IMR-90 (cell line): ENCODE data around the gene ANGPT4. TPM values are rescaled to one million over a fixed set of nuclear protein-coding genes. Genes with fewer than 3 reads are reported as not detected.

ENCODE experiments used
- ATAC-seq: fragments of 200-7000 bp; cut with Tn5 transposase; 2 replicates; pipeline ENCODE4 v1.9.1; 2020; ENCODE audit warnings: low read depth, mild to moderate bottlenecking, moderate library complexity
- BruUV-seq: library from RNA; stranded (reverse); fragments of 400-500 nt; replicated peaks from 2 replicates; lab custom pipeline; 2021; lab: Mats Ljungman, UMichigan
- CTCF ChIA-PET: fragments of 300-600 bp; formaldehyde crosslinking; extraction: SDS; loops from one replicate; lab custom pipeline; 2021; ENCODE audit warnings: antibody characterized with exemption; lab: Yijun Ruan, JAX
- POLR2A ChIA-PET: fragments of 300-600 bp; sonication (Branson Sonifier 250); formaldehyde crosslinking; loops from one replicate; lab custom pipeline; 2022; ENCODE audit warnings: antibody characterized with exemption; ENCODE audit not compliant: unreplicated experiment; lab: Charles Lee
- DNase-seq: peaks from one replicate; pipeline ENCODE4 v3.0.0; 2013
- H2AFZ ChIP-seq: replicated peaks from 2 replicates; pipeline ENCODE3; 2013; ENCODE audit warnings: low read length, mild to moderate bottlenecking; ENCODE audit not compliant: poor library complexity
- H2AK5ac ChIP-seq: 2 replicates; pipeline ENCODE4 v1.6.1; 2013; ENCODE audit warnings: low read depth, low read length, inconsistent platforms
- H2AK9ac ChIP-seq: replicated peaks from 2 replicates; pipeline ENCODE3; 2013; ENCODE audit warnings: mild to moderate bottlenecking, low read depth, low read length, moderate library complexity; ENCODE audit not compliant: poor library complexity
- H2BK120ac ChIP-seq: 2 replicates; pipeline ENCODE4 v1.6.1; 2013; ENCODE audit warnings: low read depth, low read length, inconsistent platforms
- H2BK15ac ChIP-seq: 3 replicates; pipeline ENCODE4 v1.6.1; 2013; ENCODE audit warnings: low read depth, low read length, inconsistent platforms
- H2BK20ac ChIP-seq: 2 replicates; pipeline ENCODE4 v1.6.1; 2013; ENCODE audit warnings: low read depth, mild to moderate bottlenecking, inconsistent platforms, low read length, moderate library complexity
- H2BK5ac ChIP-seq: 2 replicates; pipeline ENCODE4 v1.6.1; 2013; ENCODE audit warnings: mild to moderate bottlenecking, low read depth, low read length, inconsistent platforms; ENCODE audit not compliant: poor library complexity, severe bottlenecking
- H3K14ac ChIP-seq: replicated peaks from 2 replicates; pipeline ENCODE4 v1.6.1; 2013; ENCODE audit warnings: low read depth, low read length, inconsistent platforms
- H3K18ac ChIP-seq: 2 replicates; pipeline ENCODE4 v1.6.1; 2013; ENCODE audit warnings: low read depth, low read length, control low read depth
- H3K23ac ChIP-seq: 2 replicates; pipeline ENCODE4 v1.6.1; 2013; ENCODE audit warnings: low read depth, low read length, inconsistent platforms
- H3K27ac ChIP-seq: 2 replicates; pipeline ENCODE4 v1.5.1; 2013; ENCODE audit warnings: mild to moderate bottlenecking, control low read depth, low read length; ENCODE audit not compliant: insufficient read depth
- H3K27me3 ChIP-seq: 2 replicates; pipeline ENCODE4 v1.6.1; 2013; ENCODE audit warnings: low read length; ENCODE audit not compliant: control insufficient read depth, insufficient read depth
- H3K36me3 ChIP-seq: 2 replicates; pipeline ENCODE4 v1.6.1; 2013; ENCODE audit warnings: low read length, mixed read lengths; ENCODE audit not compliant: control insufficient read depth, insufficient read depth
- H3K4ac ChIP-seq: 2 replicates; pipeline ENCODE4 v1.6.1; 2013; ENCODE audit warnings: low read depth, low read length, inconsistent platforms
- H3K4me1 ChIP-seq: 2 replicates; pipeline ENCODE4 v1.6.1; 2013; ENCODE audit warnings: low read length, mixed read lengths; ENCODE audit not compliant: control insufficient read depth, insufficient read depth
- H3K4me2 ChIP-seq: 2 replicates; pipeline ENCODE4 v1.6.1; 2013; ENCODE audit warnings: low read depth, mild to moderate bottlenecking, control low read depth, low read length, moderate library complexity
- H3K4me3 ChIP-seq: 2 replicates; pipeline ENCODE4 v1.5.1; 2013; ENCODE audit warnings: low read depth, mild to moderate bottlenecking, control low read depth, low read length, moderate library complexity; ENCODE audit not compliant: insufficient read depth
- H3K56ac ChIP-seq: 2 replicates; pipeline ENCODE4 v1.6.1; 2013; ENCODE audit warnings: low read length, inconsistent platforms; ENCODE audit not compliant: insufficient read depth; ENCODE audit errors: extremely low read depth
- H3K79me1 ChIP-seq, 2 experiments: 2 replicates each; pipeline ENCODE4 v1.6.1; 2013; ENCODE audit warnings: low read length in 2 of 2, inconsistent platforms in 1 of 2, low read depth in 1 of 2
- H3K9ac ChIP-seq: 2 replicates; pipeline ENCODE4 v1.6.1; 2013; ENCODE audit warnings: low read depth, low read length, control low read depth
- H3K9me1 ChIP-seq: 2 replicates; pipeline ENCODE4 v1.6.1; 2013; ENCODE audit warnings: low read length, inconsistent platforms; ENCODE audit not compliant: insufficient read depth
- H3K9me3 ChIP-seq: 2 replicates; pipeline ENCODE4 v1.6.1; 2013; ENCODE audit warnings: low read length; ENCODE audit not compliant: control insufficient read depth, insufficient read depth
- H4K20me1 ChIP-seq: 2 replicates; pipeline ENCODE4 v1.6.1; 2013; ENCODE audit warnings: low read length, inconsistent platforms; ENCODE audit not compliant: insufficient read depth
- H4K5ac ChIP-seq: 2 replicates; pipeline ENCODE4 v1.6.1; 2013; ENCODE audit warnings: mild to moderate bottlenecking, low read depth, low read length, control low read depth
- H4K8ac ChIP-seq, 2 experiments: 2 replicates each; pipeline ENCODE4 v1.6.1; 2013; ENCODE audit warnings: low read depth in 2 of 2, low read length in 2 of 2, control low read depth in 1 of 2, inconsistent platforms in 1 of 2
- H4K91ac ChIP-seq: 2 replicates; pipeline ENCODE4 v1.6.1; 2013; ENCODE audit warnings: low read depth, low read length, inconsistent platforms; ENCODE audit not compliant: insufficient read depth
- BHLHE40 ChIP-seq: fragments of 150-350 bp; IDR thresholded peaks from 2 replicates; pipeline ENCODE4 v1.6.1; 2016; ENCODE audit warnings: mild to moderate bottlenecking, low read depth, low read length
- CEBPB ChIP-seq: IDR thresholded peaks from 2 replicates; pipeline ENCODE4 v1.6.1; 2012; ENCODE audit warnings: low read depth, low read length, improper control_type of control experiment
- CHD1 ChIP-seq: IDR thresholded peaks from 2 replicates; pipeline ENCODE4 v1.6.1; 2012; ENCODE audit warnings: low read depth, low read length, improper control_type of control experiment
- CTCF ChIP-seq: conservative IDR thresholded peaks from 2 replicates; pipeline ENCODE4 v1.5.1; 2012; ENCODE audit warnings: mild to moderate bottlenecking, low read depth, low read length, improper control_type of control experiment
- FOS ChIP-seq: fragments of 150-350 bp; IDR thresholded peaks from 2 replicates; pipeline ENCODE4 v1.6.1; 2016; ENCODE audit warnings: low read depth, low read length
- MAZ ChIP-seq: IDR thresholded peaks from 2 replicates; pipeline ENCODE4 v1.6.1; 2012; ENCODE audit warnings: low read depth, mild to moderate bottlenecking, low read length, improper control_type of control experiment, moderate library complexity, borderline replicate concordance
- MXI1 ChIP-seq: IDR thresholded peaks from 2 replicates; pipeline ENCODE4 v1.6.1; 2012; ENCODE audit warnings: low read depth, mild to moderate bottlenecking, low read length, moderate library complexity, borderline replicate concordance
- RFX5 ChIP-seq: IDR thresholded peaks from 2 replicates; pipeline ENCODE4 v1.8.0; 2012; ENCODE audit warnings: low read depth, mild to moderate bottlenecking, low read length, moderate library complexity
- USF2 ChIP-seq: fragments of 150-350 bp; IDR thresholded peaks from 2 replicates; pipeline ENCODE4 v1.6.1; 2017; ENCODE audit warnings: mild to moderate bottlenecking, antibody characterized with exemption, low read length, low read depth
- WGBS, 2 experiments: methylation state at CpG; one replicate each; pipeline versions ENCODE4 v1.1.5 to v1.1.7; 2013; ENCODE audit warnings: missing lambda C conversion rate in 2 of 2; ENCODE audit not compliant: insufficient read length in 1 of 2; ENCODE audit errors: extremely low coverage in 2 of 2; 5-methylcytosine and 5-hydroxymethylcytosine counted together
- dilution Hi-C: fragments of 300-500 bp; cut with HindIII; formaldehyde crosslinking; loops from one replicate; pipeline ENCODE4 v1.14.3; 2018; ENCODE audit warnings: low sequenced_read_pairs; ENCODE audit not compliant: unreplicated experiment
- in situ Hi-C: fragments of 300-500 bp; cut with MboI; formaldehyde crosslinking; loops from 3 replicates; pipeline ENCODE4 v1.14.3; 2019; ENCODE audit warnings: low sequenced_read_pairs, inconsistent platforms, mixed read lengths
- intact Hi-C: fragments of 100-400 bp; cut with micrococcal nuclease; formaldehyde crosslinking; loops from 2 replicates; pipeline ENCODE4 v1.10.0; 2022
- polyA plus RNA-seq, 3 experiments: library from polyadenylated mRNA; depleted of rRNA; stranded (reverse); fragments of >200 nt; gene quantifications; 2 replicates each; pipeline ENCODE4 v1.2.3, GENCODE V29; 2012; ENCODE audit warnings: low replicate concordance in 1 of 3
- total RNA-seq: library from RNA; depleted of rRNA; stranded (reverse); fragments of >200 nt; gene quantifications from 2 replicates; pipeline ENCODE4 v1.2.3, GENCODE V29; 2012

Gene ANGPT4
- total and polyA plus RNA-seq, 2 of the 4 experiments (the other 2 are of a cell fraction) = not detected

- Histone ChIP-seq H2AK9ac (no peak overlapping the region), H4K91ac (no peak overlapping the region), H3K56ac (no peak overlapping the region), H3K18ac (no peak overlapping the region), H2BK20ac (no peak overlapping the region), H2BK5ac (no peak overlapping the region), H2AFZ (no peak overlapping the region), H3K27me3 (no peaks in the 10 kb centered on the region), H4K8ac (no peak overlapping the region), H4K5ac (no peak overlapping the region), H2AK5ac (no peak overlapping the region; the same call in 1 of the 2 replicates), H4K20me1 (no peaks in the 10 kb centered on the region), H3K79me1 (peaks cover 15 to 39% of the 10 kb centered on the region in 2 experiments), H2BK15ac (no peak overlapping the region), H3K23ac (no peak overlapping the region), H3K9ac (no peak overlapping the region), H3K9me3 (no peaks in the 10 kb centered on the region), H3K9me1 (peaks cover 7% of the 10 kb centered on the region; the same call in 1 of the 2 replicates), H3K4me2 (no peak overlapping the region), H2BK120ac (no peak overlapping the region), H3K14ac (no peak overlapping the region), H3K4me1 (peaks cover 6% of the 10 kb centered on the region), H3K27ac (no peak overlapping the region), H3K4ac (no peak overlapping the region), H3K36me3 (no peaks in the 10 kb centered on the region), H3K4me3 (no peak overlapping the region)
- ATAC-seq (no peak), DNase-seq (no peak)
- WGBS, 2 experiments = 81% methylated on average over 3 of the region's 7 CpGs; no CpG with 5 or more reads in 1 of the 2 experiments
- BruUV-seq = no TSS peak
- dilution Hi-C loops (no loop called here), in situ Hi-C loops (no loop called here), intact Hi-C loops (no loop called here)
- TF ChIP-seq CHD1 = no peak
- TF ChIP-seq CEBPB = no peak
- TF ChIP-seq FOS = no peak
- TF ChIP-seq BHLHE40 = no peak
- TF ChIP-seq USF2 = no peak
- TF ChIP-seq MAZ = no peak
- no peak for TF ChIP-seq MXI1
- TF ChIP-seq RFX5 = no peak
- TF ChIP-seq CTCF = no peak
- CTCF ChIA-PET = no interaction called here
- POLR2A ChIA-PET = no interaction called here
Measured at GRCh38 chr20:840503-840857, 75.7 kb downstream of the ANGPT4 start.
